ENCODE measurements around the gene MORC3. TPM values are rescaled to one million over a fixed set of nuclear protein-coding genes. Genes with fewer than 3 reads are reported as not detected.

Gene MORC3
- total RNA-seq, 1 experiment from 2014 or later, result 18.7 TPM

DNA sequence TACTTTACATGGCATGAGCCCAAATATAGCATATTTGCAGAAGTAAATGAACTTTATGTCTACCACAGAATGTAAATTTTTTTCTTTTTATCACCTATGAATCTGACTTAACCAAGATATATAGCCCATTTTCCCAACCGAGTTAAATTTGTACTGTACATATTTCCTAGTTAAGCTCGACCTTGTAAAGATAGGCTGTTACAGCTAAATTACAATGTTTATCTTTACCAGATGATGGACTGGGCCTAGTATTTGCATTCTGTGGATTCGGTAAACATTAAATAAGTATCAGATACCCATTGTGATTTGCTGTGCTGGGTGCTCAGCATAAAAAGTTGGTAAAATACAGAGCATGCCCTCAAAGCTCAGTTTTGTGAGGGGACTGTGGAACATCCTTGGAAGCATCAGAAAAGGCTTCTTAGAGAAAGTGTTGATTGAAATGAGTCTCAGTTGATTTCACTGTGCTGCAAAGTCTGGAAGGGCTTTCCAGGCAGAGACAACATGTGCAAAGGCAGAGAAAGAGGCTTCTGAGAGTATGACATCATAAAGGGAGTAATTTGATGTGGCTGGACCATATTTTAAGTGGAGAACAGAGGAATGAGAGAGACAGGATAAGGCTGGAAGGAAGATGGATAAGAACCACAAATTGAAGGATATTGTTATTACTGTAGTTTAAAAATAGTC lies 27.4 kb downstream of the MORC3 start:
- H3K27me3 Mint-ChIP-seq (ENCODE audit: low read depth), result no peaks in the 10 kb centered on the region
- no peak overlapping the region for H3K27ac Mint-ChIP-seq
- Histone ChIP-seq H3K79me1 (ENCODE audit: insufficient read depth, low read depth, low read length, poor library complexity, severe bottlenecking) (no peaks in the 10 kb centered on the region), H3K9ac (ENCODE audit: extremely low read depth, insufficient read length, low read length) (no peak overlapping the region), H2BK15ac (ENCODE audit: low read depth, low read length) (no peak overlapping the region), H3K4me2 (ENCODE audit: insufficient read depth, insufficient read length, low read length) (no peak overlapping the region), H4K8ac (replicated peaks; ENCODE audit: insufficient read length, low read depth, low read length) (no peak overlapping the region), H2BK12ac (ENCODE audit: insufficient read length, low read depth, low read length) (no peak overlapping the region), H3K23me2 (ENCODE audit: insufficient read length, low read depth, low read length, poor library complexity, severe bottlenecking) (no peaks in the 10 kb centered on the region), H4K91ac (ENCODE audit: insufficient read length, low read depth, low read length) (no peak overlapping the region), H4K20me1 (ENCODE audit: control insufficient read depth, insufficient read depth, insufficient read length) (no peaks in the 10 kb centered on the region), H3K27ac (ENCODE audit: insufficient read length, low read depth, low read length) (no peak overlapping the region), H4K5ac (ENCODE audit: insufficient read length, low read depth, low read length) (no peak overlapping the region), H2BK120ac (ENCODE audit: low read depth, low read length, poor library complexity, severe bottlenecking) (no peak overlapping the region), H3K18ac (ENCODE audit: insufficient read length, low read depth, low read length) (no peak overlapping the region), H2BK5ac (ENCODE audit: insufficient read length, low read length) (no peak overlapping the region), H2BK20ac (ENCODE audit: low read depth, low read length, poor library complexity, severe bottlenecking) (no peak overlapping the region), H3K56ac (ENCODE audit: insufficient read length, low read depth, low read length) (no peak overlapping the region), H3K4ac (ENCODE audit: low read depth, low read length) (no peak overlapping the region), H2AK5ac (ENCODE audit: insufficient read length, low read length) (no peak overlapping the region), H3K79me2 (ENCODE audit: insufficient read depth, low read length) (no peaks in the 10 kb centered on the region), H3K4me1 (ENCODE audit: insufficient read depth, low read length) (no peaks in the 10 kb centered on the region), H2AFZ (ENCODE audit: low read length) (no peak overlapping the region), H3K14ac (ENCODE audit: insufficient read depth, low read length) (no peak overlapping the region), H3K9me3 (ENCODE audit: control insufficient read depth, low read depth, low read length) (no peaks in the 10 kb centered on the region), H3K23ac (ENCODE audit: insufficient read length, low read depth, low read length) (no peak overlapping the region), H3K27me3 (ENCODE audit: insufficient read depth, low read length) (no peaks in the 10 kb centered on the region), H3T11ph (ENCODE audit: low read length) (no peak overlapping the region)
- WGBS (ENCODE audit: extremely low coverage, insufficient read length, low lambda C conversion rate), result no CpG with 5 or more reads among the region's 3 CpGs
- H3K9me3 Mint-ChIP-seq, result no peaks in the 10 kb centered on the region
- no peak for DNase-seq
- TF ChIP-seq, protein P1, sequence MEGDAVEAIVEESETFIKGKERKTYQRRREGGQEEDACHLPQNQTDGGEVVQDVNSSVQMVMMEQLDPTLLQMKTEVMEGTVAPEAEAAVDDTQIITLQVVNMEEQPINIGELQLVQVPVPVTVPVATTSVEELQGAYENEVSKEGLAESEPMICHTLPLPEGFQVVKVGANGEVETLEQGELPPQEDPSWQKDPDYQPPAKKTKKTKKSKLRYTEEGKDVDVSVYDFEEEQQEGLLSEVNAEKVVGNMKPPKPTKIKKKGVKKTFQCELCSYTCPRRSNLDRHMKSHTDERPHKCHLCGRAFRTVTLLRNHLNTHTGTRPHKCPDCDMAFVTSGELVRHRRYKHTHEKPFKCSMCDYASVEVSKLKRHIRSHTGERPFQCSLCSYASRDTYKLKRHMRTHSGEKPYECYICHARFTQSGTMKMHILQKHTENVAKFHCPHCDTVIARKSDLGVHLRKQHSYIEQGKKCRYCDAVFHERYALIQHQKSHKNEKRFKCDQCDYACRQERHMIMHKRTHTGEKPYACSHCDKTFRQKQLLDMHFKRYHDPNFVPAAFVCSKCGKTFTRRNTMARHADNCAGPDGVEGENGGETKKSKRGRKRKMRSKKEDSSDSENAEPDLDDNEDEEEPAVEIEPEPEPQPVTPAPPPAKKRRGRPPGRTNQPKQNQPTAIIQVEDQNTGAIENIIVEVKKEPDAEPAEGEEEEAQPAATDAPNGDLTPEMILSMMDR (conservative IDR thresholded peaks at IDR 0.05), result no peak
- no peak overlapping the region for H3K4me3 Mint-ChIP-seq
- no peaks in the 10 kb centered on the region for H3K4me1 Mint-ChIP-seq
- H3K36me3 Mint-ChIP-seq (ENCODE audit: insufficient read depth in 1 of 3, low read depth in 3 of 3), result peaks cover 21 to 78% (median 57%) of the 10 kb centered on the region in 3 experiments; a peak in 6 of 7 replicates
